ENCODE data around the gene MTCH1.

MTCH1 gene

DNA sequence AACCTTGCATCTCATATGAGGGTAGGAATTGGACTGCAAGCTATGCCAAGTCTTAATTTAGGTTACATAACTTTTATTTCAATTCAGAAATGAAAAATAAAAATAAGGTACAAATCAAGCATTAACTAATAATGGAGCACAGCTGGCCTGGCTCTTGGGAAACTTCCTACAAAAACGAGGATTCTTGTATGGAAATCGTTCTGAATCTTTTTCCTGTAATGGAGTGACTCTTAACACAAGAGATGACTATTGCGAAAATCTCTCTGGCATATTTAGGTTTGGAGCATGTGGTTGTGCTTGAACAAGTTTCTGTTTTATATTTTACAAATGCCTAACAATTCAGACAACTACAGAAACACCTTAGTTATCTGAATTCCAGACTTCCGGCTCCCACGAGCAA, 65.5 kb downstream of the MTCH1 start:
- no peak for DNase-seq

DNA sequence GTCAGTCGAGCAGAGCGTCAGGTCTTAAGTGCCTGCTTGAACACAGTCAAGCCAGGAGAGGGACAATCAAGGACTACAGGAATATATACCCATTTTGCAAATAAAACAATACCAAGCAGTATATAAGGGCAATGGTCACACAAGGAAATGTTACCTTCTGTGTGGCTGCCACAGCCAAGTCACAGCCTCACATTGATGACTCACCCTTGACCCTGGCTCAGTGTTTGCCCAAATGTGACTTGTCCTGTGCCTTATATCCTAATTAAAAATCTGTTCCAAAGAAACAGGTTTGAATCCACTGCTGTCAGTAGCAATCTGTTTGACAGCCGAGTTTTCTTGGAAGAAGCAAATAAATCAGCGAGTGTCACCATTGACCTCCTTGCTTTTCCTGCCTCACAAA, 65.9 kb downstream of the MTCH1 start:
- no peak for DNase-seq
